Neural cell (in vitro differentiated cells): ENCODE data around the gene ITGA1. TPM values are rescaled to one million over a fixed set of nuclear protein-coding genes. Genes with fewer than 3 reads are reported as not detected.

Source experiments
- H2AFZ ChIP-seq: fragments of 200-600, 300-800 bp; sonication (generic), shearing (Covaris generic); 2 replicates; pipeline ENCODE4 v1.6.0; 2014; ENCODE audit warnings: low read depth, mild to moderate bottlenecking, antibody characterized with exemption, low read length, moderate library complexity
- H3F3A ChIP-seq: fragments of 200-600 bp; shearing (Covaris generic); 2 replicates; pipeline ENCODE4 v1.6.1; 2016; ENCODE audit warnings: mild to moderate bottlenecking, moderate library complexity, mixed read lengths, antibody characterized with exemption, low read length; ENCODE audit not compliant: insufficient read depth, poor library complexity, severe bottlenecking
- H3K27ac ChIP-seq: fragments of 200-600, 300-800 bp; sonication (generic), shearing (Covaris generic); 2 replicates; pipeline ENCODE4 v1.5.1; 2014; ENCODE audit warnings: mild to moderate bottlenecking, low read length, moderate library complexity
- H3K27me3 ChIP-seq: fragments of 300-800, 200-600 bp; sonication (generic), shearing (Covaris generic); 2 replicates; pipeline ENCODE4 v1.6.0; 2014; ENCODE audit warnings: mild to moderate bottlenecking, low read depth, low read length, moderate library complexity; ENCODE audit not compliant: insufficient read depth
- H3K36me3 ChIP-seq: fragments of 300-800, 200-600 bp; sonication (generic), shearing (Covaris generic); 2 replicates; pipeline ENCODE4 v1.5.1; 2014; ENCODE audit warnings: mild to moderate bottlenecking, antibody characterized with exemption, low read length, moderate library complexity; ENCODE audit not compliant: insufficient read depth
- H3K4me2 ChIP-seq: fragments of 300-800, 200-600 bp; sonication (generic), shearing (Covaris generic); 2 replicates; pipeline ENCODE4 v1.6.0; 2014; ENCODE audit warnings: mild to moderate bottlenecking, low read length
- H3K4me3 ChIP-seq: fragments of 300-800, 200-600 bp; sonication (generic), shearing (Covaris generic); 2 replicates; pipeline ENCODE4 v1.5.1; 2014; ENCODE audit warnings: mild to moderate bottlenecking, low read length, moderate library complexity
- H3K79me2 ChIP-seq: fragments of 200-600 bp; shearing (Covaris generic); replicated peaks from 2 replicates; pipeline ENCODE4 v1.6.0; 2014; ENCODE audit warnings: mild to moderate bottlenecking, low read length, moderate library complexity; ENCODE audit not compliant: insufficient read depth
- H3K9ac ChIP-seq: fragments of 300-800, 200-600 bp; sonication (generic), shearing (Covaris generic); 2 replicates; pipeline ENCODE4 v1.6.1; 2016; ENCODE audit warnings: mild to moderate bottlenecking, low read length, mixed read lengths
- H3K9me2 ChIP-seq: fragments of 200-600 bp; shearing (Covaris generic); 2 replicates; pipeline ENCODE4 v1.6.1; 2016; ENCODE audit warnings: mild to moderate bottlenecking, low read length, mixed read lengths; ENCODE audit not compliant: insufficient read depth
- H3K9me3 ChIP-seq: fragments of 200-600, 300-800 bp; sonication (generic), shearing (Covaris generic); 2 replicates; pipeline ENCODE4 v1.6.1; 2016; ENCODE audit warnings: mild to moderate bottlenecking, mixed run types, low read length, moderate library complexity, mixed read lengths
- H4K20me1 ChIP-seq: fragments of 200-600 bp; shearing (Covaris generic); 2 replicates; pipeline ENCODE4 v1.6.1; 2016; ENCODE audit warnings: mild to moderate bottlenecking, mixed run types; ENCODE audit not compliant: insufficient read depth
- CTCF ChIP-seq: fragments of 450-650 bp; IDR thresholded peaks from 2 replicates; pipeline ENCODE4 v1.5.1; 2014; ENCODE audit warnings: antibody characterized with exemption, mild to moderate bottlenecking, moderate library complexity; ENCODE audit not compliant: poor library complexity, severe bottlenecking
- EP300 ChIP-seq: fragments of 450-650 bp; conservative IDR thresholded peaks from 2 replicates; pipeline ENCODE4 v1.6.1; 2014; ENCODE audit warnings: antibody characterized with exemption, mild to moderate bottlenecking, moderate library complexity; ENCODE audit not compliant: poor library complexity, severe bottlenecking
- EZH2 ChIP-seq: fragments of 200-600, 300-800 bp; shearing (Covaris generic), sonication (generic); IDR thresholded peaks from 2 replicates; pipeline ENCODE4 v1.6.1; 2014; ENCODE audit warnings: antibody characterized with exemption, low read length, borderline replicate concordance, mild to moderate bottlenecking; ENCODE audit not compliant: insufficient read depth, poor library complexity, severe bottlenecking
- MXI1 ChIP-seq: fragments of 450-650 bp; conservative IDR thresholded peaks from 2 replicates; pipeline ENCODE4 v1.6.1; 2014; ENCODE audit warnings: antibody characterized with exemption, mild to moderate bottlenecking; ENCODE audit not compliant: poor library complexity, severe bottlenecking
- POLR2AphosphoS5 ChIP-seq: IDR thresholded peaks from 2 replicates; pipeline ENCODE4 v1.6.1; 2012
- RAD21 ChIP-seq: fragments of 450-650 bp; conservative IDR thresholded peaks from 2 replicates; pipeline ENCODE4 v1.6.1; 2014; ENCODE audit warnings: antibody characterized with exemption, mild to moderate bottlenecking, moderate library complexity
- REST ChIP-seq: IDR thresholded peaks from 2 replicates; pipeline ENCODE4 v1.6.1; 2012; ENCODE audit warnings: borderline replicate concordance
- SMC3 ChIP-seq: fragments of 450-650 bp; conservative IDR thresholded peaks from 2 replicates; pipeline ENCODE4 v1.6.1; 2014; ENCODE audit warnings: antibody characterized with exemption, mild to moderate bottlenecking, moderate library complexity; ENCODE audit not compliant: poor library complexity
- TAF1 ChIP-seq: IDR thresholded peaks from 2 replicates; pipeline ENCODE4 v1.6.1; 2012; ENCODE audit warnings: low read depth
- polyA plus RNA-seq: library from polyadenylated mRNA; depleted of rRNA; stranded (reverse); fragments of >200 nt; gene quantifications from 2 replicates; pipeline ENCODE4 v1.2.3, GENCODE V29; 2014

Gene ITGA1
- polyA plus RNA-seq, 1 donor from 2014 or later = 0.15 TPM

- H3K9me2 ChIP-seq = no peaks in the 10 kb centered on the region
- no peaks in the 10 kb centered on the region for H3K27me3 ChIP-seq
- H3K4me2 ChIP-seq = no peak overlapping the region
- no peak for TF ChIP-seq EZH2
- no peak for TF ChIP-seq REST
- no peak for TF ChIP-seq POLR2AphosphoS5
- no peak for TF ChIP-seq MXI1
- TF ChIP-seq RAD21 = no peak
- no peak for TF ChIP-seq EP300
- H3K9ac ChIP-seq = no peak overlapping the region
- no peak overlapping the region for H2AFZ ChIP-seq
- no peaks in the 10 kb centered on the region for H3K9me3 ChIP-seq
- no peaks in the 10 kb centered on the region for H3K36me3 ChIP-seq
- H4K20me1 ChIP-seq = no peaks in the 10 kb centered on the region
- H3K79me2 ChIP-seq = no peaks in the 10 kb centered on the region
- no peaks in the 10 kb centered on the region for H3F3A ChIP-seq
- H3K27ac ChIP-seq = no peak overlapping the region
- H3K4me3 ChIP-seq = no peak overlapping the region
These were observed 115.4 kb downstream of the ITGA1 start for GRCh38 chr5:52903142-52903541.

GRCh38 chr5:52906343-52906742 lies 118.6 kb downstream of the ITGA1 start:
- Histone ChIP-seq H3K36me3 (no peaks in the 10 kb centered on the region), H3K4me2 (no peak overlapping the region), H3K79me2 (no peaks in the 10 kb centered on the region), H3K9ac (no peak overlapping the region), H3K9me2 (no peaks in the 10 kb centered on the region), H3K9me3 (no peaks in the 10 kb centered on the region), H3F3A (no peaks in the 10 kb centered on the region), H3K4me3 (no peak overlapping the region), H4K20me1 (no peaks in the 10 kb centered on the region), H2AFZ (no peak overlapping the region), H3K27me3 (no peaks in the 10 kb centered on the region), H3K27ac (no peak overlapping the region)
- no peak for TF ChIP-seq POLR2AphosphoS5
- TF ChIP-seq EZH2 = no peak
- no peak for TF ChIP-seq SMC3
- no peak for TF ChIP-seq RAD21
- TF ChIP-seq EP300 = no peak
- TF ChIP-seq REST = no peak
- TF ChIP-seq CTCF = no peak
- TF ChIP-seq TAF1 = no peak
- TF ChIP-seq MXI1 = no peak
